WTC11 (cell line): ENCODE data around the gene PRKAR1B. TPM values are rescaled to one million over a fixed set of nuclear protein-coding genes. Genes with fewer than 3 reads are reported as not detected.

Experiments used
- ATAC-seq: fragments of 200-7000 bp; cut with Tn5 transposase; 2 replicates; pipeline ENCODE4 v1.10.0; 2021; ENCODE audit warnings: mild to moderate bottlenecking, moderate library complexity
- CTCF ChIA-PET: fragments of 300-600 bp; sonication (Branson Sonifier 250); formaldehyde crosslinking; loops from one replicate; lab custom pipeline; 2021; ENCODE audit warnings: antibody characterized with exemption; lab: Charles Lee
- POLR2A ChIA-PET: fragments of 350-600 bp; sonication (Branson Sonifier 250); formaldehyde crosslinking; loops from one replicate; lab custom pipeline; 2021; ENCODE audit warnings: antibody characterized with exemption; lab: Charles Lee
- DNase-seq: peaks from one replicate; pipeline ENCODE4 v3.0.0; 2021; ENCODE audit warnings: low spot score
- H3K27ac Mint-ChIP-seq: 2 replicates; pipeline ENCODE4 v1.8.0; 2021; ENCODE audit warnings: mixed read lengths
- H3K27me3 Mint-ChIP-seq: 2 replicates; pipeline ENCODE4 v1.8.0; 2021; ENCODE audit warnings: low read depth, mild to moderate bottlenecking, moderate library complexity, mixed read lengths
- H3K36me3 Mint-ChIP-seq: 2 replicates; pipeline ENCODE4 v1.8.0; 2021; ENCODE audit warnings: mixed read lengths
- H3K4me1 Mint-ChIP-seq: 2 replicates; pipeline ENCODE4 v1.8.0; 2022; ENCODE audit warnings: mixed read lengths
- H3K4me3 Mint-ChIP-seq: 2 replicates; pipeline ENCODE4 v1.8.0; 2021; ENCODE audit warnings: mild to moderate bottlenecking, moderate library complexity, mixed read lengths
- H3K9me3 Mint-ChIP-seq: 2 replicates; pipeline ENCODE4 v1.8.0; 2021; ENCODE audit warnings: mixed read lengths
- AR ChIP-seq: fragments of 250-450 bp; sonication (Bioruptor Pico); IDR thresholded peaks from 2 replicates; pipeline ENCODE4 v1.9.0; 2021; ENCODE audit warnings: mild to moderate bottlenecking
- FOXK1 ChIP-seq: sonication (generic); formaldehyde crosslinking; IDR thresholded peaks from 2 replicates; pipeline ENCODE4 v1.8.0; 2022; ENCODE audit warnings: mild to moderate bottlenecking, moderate library complexity, missing genetic modification reagents
- FOXP1 ChIP-seq: sonication (generic); formaldehyde crosslinking; IDR thresholded peaks from 2 replicates; pipeline ENCODE4 v1.8.0; 2022; ENCODE audit warnings: missing genetic modification reagents, mild to moderate bottlenecking, moderate library complexity, borderline replicate concordance
- GRHL2 ChIP-seq: fragments of 250-450 bp; sonication (Bioruptor Pico); IDR thresholded peaks from 2 replicates; pipeline ENCODE4 v1.8.0; 2022; ENCODE audit warnings: mild to moderate bottlenecking, moderate library complexity; ENCODE audit not compliant: insufficient replicate concordance, severe bottlenecking
- GTF2I ChIP-seq: fragments of 250-450 bp; sonication (Bioruptor Pico); conservative IDR thresholded peaks from 2 replicates; pipeline ENCODE4 v1.4.0; 2021; ENCODE audit warnings: mild to moderate bottlenecking
- HMGA2 ChIP-seq: fragments of 250-450 bp; sonication (Bioruptor Pico); IDR thresholded peaks from 2 replicates; pipeline ENCODE4 v1.4.0; 2021; ENCODE audit warnings: mild to moderate bottlenecking, moderate library complexity
- MAX ChIP-seq: sonication (generic); formaldehyde crosslinking; IDR thresholded peaks from 2 replicates; pipeline ENCODE4 v1.8.0; 2022; ENCODE audit warnings: mild to moderate bottlenecking, missing genetic modification reagents
- NFE2L1 ChIP-seq: sonication (generic); formaldehyde crosslinking; IDR thresholded peaks from 2 replicates; pipeline ENCODE4 v1.8.1; 2023; ENCODE audit warnings: missing genetic modification reagents
- PREB ChIP-seq: sonication (generic); formaldehyde crosslinking; IDR thresholded peaks from 2 replicates; pipeline ENCODE4 v1.8.1; 2022; ENCODE audit warnings: mild to moderate bottlenecking, missing genetic modification reagents, moderate library complexity, borderline replicate concordance
- SMAD3 ChIP-seq: sonication (generic); formaldehyde crosslinking; IDR thresholded peaks from 2 replicates; pipeline ENCODE4 v1.8.0; 2022; ENCODE audit warnings: missing genetic modification reagents, mild to moderate bottlenecking, borderline replicate concordance
- ZBTB21 ChIP-seq: sonication (generic); formaldehyde crosslinking; IDR thresholded peaks from 2 replicates; pipeline ENCODE4 v1.8.1; 2023; ENCODE audit warnings: mild to moderate bottlenecking, missing genetic modification reagents, borderline replicate concordance
- ZNF232 ChIP-seq: sonication (generic); formaldehyde crosslinking; IDR thresholded peaks from 2 replicates; pipeline ENCODE4 v1.8.0; 2022; ENCODE audit warnings: mild to moderate bottlenecking, missing genetic modification reagents
- ZNF425 ChIP-seq: fragments of 250-450 bp; sonication (Bioruptor Pico); conservative IDR thresholded peaks from 2 replicates; pipeline ENCODE4 v1.9.0; 2021; ENCODE audit warnings: mild to moderate bottlenecking
- ZSCAN18 ChIP-seq: fragments of 250-450 bp; sonication (Bioruptor Pico); IDR thresholded peaks from 2 replicates; pipeline ENCODE4 v2.1.2; 2022; ENCODE audit warnings: mild to moderate bottlenecking, moderate library complexity
- total RNA-seq: library from RNA; stranded (reverse); gene quantifications from 3 replicates; pipeline ENCODE4 v1.2.3, GENCODE V29; 2021
- TF ChIP-seq, protein P1 (sequence below): sonication (generic); formaldehyde crosslinking; IDR thresholded peaks from 2 replicates; pipeline ENCODE4 v1.8.1; 2023; ENCODE audit warnings: mild to moderate bottlenecking, moderate library complexity, missing genetic modification reagents

Gene PRKAR1B
- total RNA-seq, 1 experiment from 2014 or later: 43.6 TPM

DNA sequence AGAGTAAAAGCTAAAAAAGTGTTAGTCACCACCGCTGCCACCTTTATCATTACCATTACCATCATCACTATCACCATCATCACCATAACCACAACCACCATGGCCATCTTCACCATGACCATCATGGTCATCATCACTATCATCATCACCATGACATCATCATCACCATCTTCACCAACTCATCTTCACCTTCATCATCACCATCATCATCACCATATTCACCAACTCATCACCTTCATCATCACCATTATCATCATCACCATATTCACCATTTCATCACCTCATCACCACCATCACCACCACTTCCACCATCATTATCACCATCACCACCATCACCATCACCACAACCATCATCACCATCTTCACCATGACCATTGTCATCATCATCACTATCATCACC, 161.0 kb downstream of the PRKAR1B start:
- no peaks in the 10 kb centered on the region for H3K9me3 Mint-ChIP-seq
- CTCF ChIA-PET: no interaction called here

DNA sequence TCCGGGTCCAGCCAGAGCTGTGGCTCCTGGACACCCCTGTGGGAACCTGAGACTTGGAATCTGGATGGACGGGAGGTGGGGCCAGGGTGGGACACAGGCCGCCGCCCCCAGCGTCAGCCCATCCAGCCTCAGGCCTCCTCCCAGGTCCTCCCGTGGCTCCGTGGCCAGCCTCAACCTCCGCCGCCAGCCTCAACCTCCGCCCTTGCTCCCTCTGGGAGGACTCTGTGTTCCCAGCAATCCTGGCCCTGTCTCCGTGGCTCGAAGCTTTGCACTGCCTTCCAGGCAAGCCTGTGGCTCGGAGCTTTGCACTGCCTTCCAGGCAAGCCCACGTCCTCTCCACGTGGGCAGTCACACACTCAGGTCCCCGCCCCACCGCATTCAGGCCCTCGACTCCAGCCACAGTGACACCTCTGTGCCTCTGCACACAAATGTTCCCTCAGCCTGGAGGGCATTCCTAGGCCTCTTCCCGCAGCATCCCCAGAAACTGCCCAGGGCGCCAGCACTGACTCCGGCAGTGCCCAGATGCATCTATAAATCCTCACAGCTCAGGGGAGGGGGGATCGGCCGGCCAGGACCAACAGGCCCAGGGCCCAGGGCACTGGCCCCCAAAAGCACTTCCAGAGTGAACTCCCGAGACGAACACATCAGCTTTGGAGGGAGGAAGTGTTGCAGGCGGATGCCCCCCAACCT, 162.8 kb downstream of the PRKAR1B start:
- Mint-ChIP-seq H3K4me1 (no peaks in the 10 kb centered on the region), H3K9me3 (no peaks in the 10 kb centered on the region), H3K27me3 (no peaks in the 10 kb centered on the region), H3K4me3 (no peak overlapping the region), H3K27ac (peak overlapping the region; percentile 60; the same call in 1 of the 2 replicates), H3K36me3 (no peaks in the 10 kb centered on the region)
- DNase-seq: no peak
- no peak for TF ChIP-seq GRHL2
- TF ChIP-seq HMGA2 (CRISPR knock-in tag): no peak
- TF ChIP-seq ZNF425 (CRISPR knock-in tag): no peak
- TF ChIP-seq ZNF232 (CRISPR knock-in tag): no peak
- TF ChIP-seq ZSCAN18 (CRISPR knock-in tag): no peak
- TF ChIP-seq FOXK1: no peak
- TF ChIP-seq, protein P1, sequence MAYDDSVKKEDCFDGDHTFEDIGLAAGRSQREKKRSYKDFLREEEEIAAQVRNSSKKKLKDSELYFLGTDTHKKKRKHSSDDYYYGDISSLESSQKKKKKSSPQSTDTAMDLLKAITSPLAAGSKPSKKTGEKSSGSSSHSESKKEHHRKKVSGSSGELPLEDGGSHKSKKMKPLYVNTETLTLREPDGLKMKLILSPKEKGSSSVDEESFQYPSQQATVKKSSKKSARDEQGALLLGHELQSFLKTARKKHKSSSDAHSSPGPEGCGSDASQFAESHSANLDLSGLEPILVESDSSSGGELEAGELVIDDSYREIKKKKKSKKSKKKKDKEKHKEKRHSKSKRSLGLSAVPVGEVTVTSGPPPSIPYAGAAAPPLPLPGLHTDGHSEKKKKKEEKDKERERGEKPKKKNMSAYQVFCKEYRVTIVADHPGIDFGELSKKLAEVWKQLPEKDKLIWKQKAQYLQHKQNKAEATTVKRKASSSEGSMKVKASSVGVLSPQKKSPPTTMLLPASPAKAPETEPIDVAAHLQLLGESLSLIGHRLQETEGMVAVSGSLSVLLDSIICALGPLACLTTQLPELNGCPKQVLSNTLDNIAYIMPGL (CRISPR knock-in tag): no peak
- no peak for TF ChIP-seq AR (CRISPR knock-in tag)
- no peak for ATAC-seq
- ChIA-PET CTCF (no interaction called here), POLR2A (no interaction called here)

More for the DNA sequence above, 161.0 kb downstream of the PRKAR1B start:
- no peak overlapping the region for H3K4me3 Mint-ChIP-seq
- ATAC-seq: no peak
- TF ChIP-seq HMGA2 (CRISPR knock-in tag) (no peak), ZBTB21 (CRISPR knock-in tag) (no peak)
- TF ChIP-seq, all 79 proteins: peak for 0
- POLR2A ChIA-PET: no interaction called here
- no peaks in the 10 kb centered on the region for H3K36me3 Mint-ChIP-seq
- H3K27me3 Mint-ChIP-seq: no peaks in the 10 kb centered on the region
- no peak overlapping the region for H3K27ac Mint-ChIP-seq
- no peaks in the 10 kb centered on the region for H3K4me1 Mint-ChIP-seq
- DNase-seq: no peak

DNA sequence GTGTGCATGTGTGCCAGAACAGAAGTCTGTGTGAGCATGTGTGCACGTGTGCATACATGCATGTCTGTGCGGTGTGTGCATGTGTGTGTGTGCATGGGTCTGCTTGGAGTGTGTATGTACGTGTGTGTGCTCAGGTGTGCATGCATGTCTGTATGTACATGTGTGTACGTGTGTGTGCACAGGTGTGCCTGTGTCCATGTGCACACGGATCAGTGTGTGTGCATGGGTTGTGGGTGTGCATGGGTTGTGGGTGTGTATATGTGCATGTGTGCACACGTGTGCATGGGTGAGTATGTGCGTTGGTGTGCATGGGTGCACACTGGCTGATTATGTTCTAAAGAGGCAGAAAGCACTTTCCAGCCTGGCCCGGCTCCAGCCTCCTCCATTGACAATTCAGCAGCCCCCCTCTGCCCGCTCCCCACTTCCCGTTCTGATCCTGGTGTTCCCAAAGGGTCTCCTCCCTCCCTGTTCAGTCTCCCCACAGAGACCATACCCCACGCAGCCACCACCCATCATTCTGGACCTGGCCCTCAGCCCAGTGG, 163.4 kb downstream of the PRKAR1B start:
- TF ChIP-seq AR (CRISPR knock-in tag) (no peak), SMAD3 (CRISPR knock-in tag) (no peak), GTF2I (no peak), MAX (CRISPR knock-in tag) (no peak), NFE2L1 (CRISPR knock-in tag) (no peak), PREB (no peak), FOXP1 (CRISPR knock-in tag) (no peak)

More for the DNA sequence above, 163.4 kb downstream of the PRKAR1B start:
- Mint-ChIP-seq H3K4me3 (no peak overlapping the region), H3K27ac (peak overlapping the region; percentile 49; the same call in 1 of the 2 replicates), H3K36me3 (no peaks in the 10 kb centered on the region), H3K4me1 (no peaks in the 10 kb centered on the region), H3K9me3 (no peaks in the 10 kb centered on the region), H3K27me3 (no peaks in the 10 kb centered on the region)
- POLR2A ChIA-PET: no interaction called here
- ATAC-seq (no peak), DNase-seq (no peak)
- CTCF ChIA-PET: no interaction called here
